K562 (cell line): ENCODE results near the gene ZNF552. TPM values are rescaled to one million over a fixed set of nuclear protein-coding genes. Genes with fewer than 3 reads are reported as not detected.

Source experiments
- C11orf30 ChIP-seq: fragments of 450-650 bp; IDR thresholded peaks from 2 replicates; pipeline ENCODE4 v1.6.1; 2016; ENCODE audit warnings: low read depth, mild to moderate bottlenecking
- ELF1 ChIP-seq: fragments of 200-800 bp; sonication (Bioruptor generic); IDR thresholded peaks from 2 replicates; pipeline ENCODE4 v1.6.1; 2016; ENCODE audit warnings: missing genetic modification characterization, missing compliant biosample characterization
- ERF ChIP-seq: fragments of 450-650 bp; formaldehyde crosslinking; IDR thresholded peaks from 2 replicates; pipeline ENCODE4 v1.4.0; 2020; ENCODE audit warnings: mild to moderate bottlenecking, mixed read lengths
- HCFC1 ChIP-seq: IDR thresholded peaks from 2 replicates; pipeline ENCODE4 v1.6.1; 2012; ENCODE audit warnings: low read depth, low read length, improper control_type of control experiment
- L3MBTL2 ChIP-seq: fragments of 450-650 bp; IDR thresholded peaks from 2 replicates; pipeline ENCODE4 v1.6.1; 2016; ENCODE audit warnings: mild to moderate bottlenecking, moderate library complexity
- MBD2 ChIP-seq: sonication (generic); IDR thresholded peaks from 2 replicates; pipeline ENCODE4 v1.6.1; 2016; ENCODE audit warnings: low read depth, borderline replicate concordance
- NFE2 ChIP-seq: IDR thresholded peaks from 2 replicates; pipeline ENCODE4 v1.6.1; 2014; ENCODE audit warnings: antibody characterized with exemption, low read depth
- NRF1 ChIP-seq, 2 experiments: fragments of 450-650 bp; IDR thresholded peaks in 1 of 2; conservative IDR thresholded peaks in 1 of 2; 2 replicates each; pipeline ENCODE4 v1.6.1; 2014; ENCODE audit warnings: mild to moderate bottlenecking in 2 of 2
- POLR2G ChIP-seq: fragments of 200-400 bp; formaldehyde crosslinking; IDR thresholded peaks from 2 replicates; pipeline ENCODE4 v1.6.1; 2017; ENCODE audit warnings: low read depth, mild to moderate bottlenecking, antibody characterized with exemption, low read length, moderate library complexity
- polyA plus RNA-seq, 8 experiments: library from polyadenylated mRNA; depleted of rRNA in 4 of 8; stranded (reverse) in 5 of 8; unstranded in 3 of 8; fragments of >200 nt; fragmentation: Nextera tagmentation in 2 of 8; fragmentation: Illumina TruSeq in 1 of 8; extraction: Ambion mirVana in 2 of 8; extraction: Trizol in 1 of 8; gene quantifications; 2 replicates each; pipeline versions ENCODE4 v1.2.1 to v1.2.3, GENCODE V29; 2011 to 2014; ENCODE audit warnings: inconsistent platforms in 1 of 8, missing spikeins in 1 of 8
- total RNA-seq, 7 experiments: library from RNA; depleted of rRNA in 6 of 7; stranded (reverse); fragments of >200 nt in 6 of 7; fragmentation: Illumina TruSeq in 2 of 7; extraction: Trizol in 2 of 7; gene quantifications; 2 replicates each; pipeline versions ENCODE4 v1.2.1 to v1.2.3, GENCODE V29; 2011 to 2021; ENCODE audit warnings: low replicate concordance in 1 of 7
- TF ChIP-seq, protein P1 (sequence below): fragments of 450-650 bp; conservative IDR thresholded peaks from 2 replicates; pipeline ENCODE4 v1.6.1; 2016; ENCODE audit warnings: missing genetic modification characterization, low read depth, mild to moderate bottlenecking, control low read depth, missing compliant biosample characterization
- TF ChIP-seq, protein P2 (sequence below): sonication (generic); formaldehyde crosslinking; IDR thresholded peaks from 2 replicates; pipeline ENCODE4 v1.9.0; 2022; ENCODE audit warnings: mild to moderate bottlenecking, missing genetic modification reagents
- TF ChIP-seq, protein P3 (sequence below): fragments of 250-450 bp; sonication (Bioruptor Pico); IDR thresholded peaks from 2 replicates; pipeline ENCODE4 v1.4.0; 2020; ENCODE audit warnings: mild to moderate bottlenecking, moderate library complexity

Gene ZNF552
- total and polyA plus RNA-seq, 9 of the 15 experiments (the other 6 are each of a cell fraction or from before 2014, with no cell fraction given): 4.4 to 12.4 (median 8.5) TPM

DNA sequence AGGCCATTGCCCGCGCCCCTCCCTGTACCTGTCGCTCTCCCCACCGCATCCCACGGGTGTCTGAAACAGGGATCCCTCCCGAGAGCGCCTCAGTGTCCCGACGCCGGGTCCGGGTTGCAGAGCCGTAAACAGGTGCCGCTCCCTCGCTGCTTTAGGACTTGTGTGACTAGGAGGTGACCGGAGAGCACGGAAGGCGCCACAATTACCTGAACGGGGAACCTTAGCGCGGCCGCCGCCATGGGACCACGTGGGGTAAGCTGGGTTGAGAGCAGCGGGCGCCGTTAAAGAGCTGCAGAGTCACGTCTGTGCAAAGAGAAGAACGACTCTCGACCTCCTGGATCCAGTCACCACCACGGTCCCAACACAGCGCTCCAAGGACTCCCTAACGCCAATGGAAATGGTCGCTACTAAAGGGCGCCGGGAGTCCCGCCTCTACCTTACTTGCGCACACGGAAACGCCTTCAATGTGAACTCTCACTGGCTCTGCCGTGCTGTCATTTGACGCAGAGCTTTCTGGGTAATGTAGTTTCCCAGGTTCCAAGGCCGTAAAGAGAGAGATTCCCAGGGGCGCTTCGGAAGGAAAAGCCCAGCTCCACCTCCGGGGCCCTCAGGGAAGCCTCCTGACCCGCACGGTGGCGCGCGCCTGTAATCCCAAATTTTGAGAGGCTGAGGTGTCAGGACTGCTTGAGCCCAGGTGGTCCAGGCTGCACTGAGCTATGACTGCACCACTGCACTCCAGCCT, at the start of gene ZNF552 (continued):
- TF ChIP-seq, protein P1, sequence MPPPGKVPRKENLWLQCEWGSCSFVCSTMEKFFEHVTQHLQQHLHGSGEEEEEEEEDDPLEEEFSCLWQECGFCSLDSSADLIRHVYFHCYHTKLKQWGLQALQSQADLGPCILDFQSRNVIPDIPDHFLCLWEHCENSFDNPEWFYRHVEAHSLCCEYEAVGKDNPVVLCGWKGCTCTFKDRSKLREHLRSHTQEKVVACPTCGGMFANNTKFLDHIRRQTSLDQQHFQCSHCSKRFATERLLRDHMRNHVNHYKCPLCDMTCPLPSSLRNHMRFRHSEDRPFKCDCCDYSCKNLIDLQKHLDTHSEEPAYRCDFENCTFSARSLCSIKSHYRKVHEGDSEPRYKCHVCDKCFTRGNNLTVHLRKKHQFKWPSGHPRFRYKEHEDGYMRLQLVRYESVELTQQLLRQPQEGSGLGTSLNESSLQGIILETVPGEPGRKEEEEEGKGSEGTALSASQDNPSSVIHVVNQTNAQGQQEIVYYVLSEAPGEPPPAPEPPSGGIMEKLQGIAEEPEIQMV (tag): 0 out of 2 replicates have a peak, but pooled peaks have one; percentile 18
- TF ChIP-seq ELF1 (tag) (peak; percentile 89), MBD2 (peak; percentile 94), C11orf30 (peak; percentile 38; the same call in 1 of the 2 replicates), POLR2G (peak; percentile 83), HCFC1 (peak; percentile 95), ERF (CRISPR knock-in tag) (0 out of 2 replicates have a peak, but pooled peaks have one; percentile 14), NFE2 (0 out of 2 replicates have a peak, but pooled peaks have one; percentile 1), L3MBTL2 (peak; percentile 41), NRF1 (conservative IDR thresholded peaks at IDR 0.05 in 1 of 2, IDR thresholded peaks at IDR 0.05 in 1 of 2) (peak; percentile 90 to 91)
- TF ChIP-seq, protein P2, sequence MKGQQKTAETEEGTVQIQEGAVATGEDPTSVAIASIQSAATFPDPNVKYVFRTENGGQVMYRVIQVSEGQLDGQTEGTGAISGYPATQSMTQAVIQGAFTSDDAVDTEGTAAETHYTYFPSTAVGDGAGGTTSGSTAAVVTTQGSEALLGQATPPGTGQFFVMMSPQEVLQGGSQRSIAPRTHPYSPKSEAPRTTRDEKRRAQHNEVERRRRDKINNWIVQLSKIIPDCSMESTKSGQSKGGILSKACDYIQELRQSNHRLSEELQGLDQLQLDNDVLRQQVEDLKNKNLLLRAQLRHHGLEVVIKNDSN (CRISPR knock-in tag): peak; percentile 68
- TF ChIP-seq, protein P3, sequence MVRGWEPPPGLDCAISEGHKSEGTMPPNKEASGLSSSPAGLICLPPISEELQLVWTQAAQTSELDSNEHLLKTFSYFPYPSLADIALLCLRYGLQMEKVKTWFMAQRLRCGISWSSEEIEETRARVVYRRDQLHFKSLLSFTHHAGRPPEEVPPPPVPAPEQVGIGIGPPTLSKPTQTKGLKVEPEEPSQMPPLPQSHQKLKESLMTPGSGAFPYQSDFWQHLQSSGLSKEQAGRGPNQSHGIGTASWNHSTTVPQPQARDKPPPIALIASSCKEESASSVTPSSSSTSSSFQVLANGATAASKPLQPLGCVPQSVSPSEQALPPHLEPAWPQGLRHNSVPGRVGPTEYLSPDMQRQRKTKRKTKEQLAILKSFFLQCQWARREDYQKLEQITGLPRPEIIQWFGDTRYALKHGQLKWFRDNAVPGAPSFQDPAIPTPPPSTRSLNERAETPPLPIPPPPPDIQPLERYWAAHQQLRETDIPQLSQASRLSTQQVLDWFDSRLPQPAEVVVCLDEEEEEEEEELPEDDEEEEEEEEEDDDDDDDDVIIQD (CRISPR knock-in tag): no peak
- TF ChIP-seq, all 486 proteins: peak for 87
